ENCODE measurements around the gene EPN2. TPM values are rescaled to one million over a fixed set of nuclear protein-coding genes. Genes with fewer than 3 reads are reported as not detected.
A peak's percentile ranks its signal among the peaks of the same experiment; 100 is the strongest.

Gene EPN2
- total RNA-seq, 1 experiment from 2014 or later = 57.8 TPM

DNA sequence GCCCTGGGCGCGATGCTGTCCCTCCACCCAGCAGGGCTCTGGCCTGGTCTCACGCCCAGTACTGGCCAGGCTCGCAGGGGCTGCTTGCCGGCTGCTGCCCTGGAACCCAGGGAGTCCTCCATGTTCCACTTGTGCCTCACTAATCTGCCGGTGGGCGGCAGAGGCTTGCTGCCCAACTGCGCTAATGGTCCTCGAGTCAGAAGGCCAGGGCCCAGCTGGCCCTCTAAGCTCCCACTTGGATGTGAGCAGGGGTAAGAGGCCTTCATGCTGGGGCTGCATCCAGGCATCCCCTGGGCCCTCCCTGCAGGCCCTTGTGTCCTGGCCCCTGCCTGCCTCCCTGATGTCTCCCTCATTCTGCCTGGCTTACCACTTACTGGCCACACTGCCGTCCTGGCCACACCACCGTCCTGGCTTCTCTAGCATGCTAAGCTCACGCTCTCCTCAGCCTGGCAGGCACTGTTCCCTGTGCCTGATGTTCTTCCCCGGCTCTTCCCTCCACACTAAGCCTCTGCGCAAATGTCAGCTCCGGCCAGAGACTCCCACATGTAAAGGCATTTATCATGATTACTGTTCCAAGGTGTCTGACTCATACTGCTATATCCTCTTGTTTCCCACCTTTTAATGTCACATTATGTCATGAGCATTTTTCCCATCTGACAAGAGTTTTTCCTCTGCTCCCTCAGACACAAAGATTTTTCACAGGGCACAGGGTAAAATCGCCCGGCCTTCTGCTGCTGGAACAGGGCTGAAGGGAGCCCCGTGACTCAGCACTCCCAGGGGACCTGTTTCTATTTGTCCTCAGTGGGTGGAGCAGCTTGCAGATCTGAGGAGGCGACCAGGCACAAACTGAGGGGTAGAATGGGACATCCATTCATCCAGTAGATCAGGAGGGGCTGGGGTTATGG lies 109.4 kb downstream of the EPN2 start:
- Histone ChIP-seq H2AK5ac (ENCODE audit: insufficient read length, low read length) (no peak overlapping the region), H3K4ac (ENCODE audit: low read depth, low read length) (no peak overlapping the region), H2BK12ac (ENCODE audit: insufficient read length, low read depth, low read length) (no peak overlapping the region), H3K56ac (ENCODE audit: insufficient read length, low read depth, low read length) (no peak overlapping the region), H4K5ac (ENCODE audit: insufficient read length, low read depth, low read length) (no peak overlapping the region), H3K23me2 (ENCODE audit: insufficient read length, low read depth, low read length, poor library complexity, severe bottlenecking) (no peaks in the 10 kb centered on the region), H2BK5ac (ENCODE audit: insufficient read length, low read length) (no peak overlapping the region), H2AFZ (ENCODE audit: low read length) (no peak overlapping the region), H3K9ac (ENCODE audit: extremely low read depth, insufficient read length, low read length) (no peak overlapping the region), H2BK15ac (ENCODE audit: low read depth, low read length) (no peak overlapping the region), H3K27me3 (ENCODE audit: insufficient read depth, low read length) (no peaks in the 10 kb centered on the region), H3K14ac (ENCODE audit: insufficient read depth, low read length) (no peak overlapping the region), H3K23ac (ENCODE audit: insufficient read length, low read depth, low read length) (no peak overlapping the region), H3K9me3 (ENCODE audit: control insufficient read depth, low read depth, low read length) (no peaks in the 10 kb centered on the region), H3K79me1 (ENCODE audit: insufficient read depth, low read depth, low read length, poor library complexity, severe bottlenecking) (no peaks in the 10 kb centered on the region), H4K20me1 (ENCODE audit: control insufficient read depth, insufficient read depth, insufficient read length) (no peaks in the 10 kb centered on the region), H4K8ac (replicated peaks; ENCODE audit: insufficient read length, low read depth, low read length) (no peak overlapping the region), H3K18ac (ENCODE audit: insufficient read length, low read depth, low read length) (no peak overlapping the region), H3K4me2 (ENCODE audit: insufficient read depth, insufficient read length, low read length) (no peak overlapping the region), H4K91ac (ENCODE audit: insufficient read length, low read depth, low read length) (no peak overlapping the region), H2BK20ac (ENCODE audit: low read depth, low read length, poor library complexity, severe bottlenecking) (no peak overlapping the region), H2BK120ac (ENCODE audit: low read depth, low read length, poor library complexity, severe bottlenecking) (no peak overlapping the region), H3K79me2 (ENCODE audit: insufficient read depth, low read length) (no peaks in the 10 kb centered on the region), H3K4me1 (ENCODE audit: insufficient read depth, low read length) (no peaks in the 10 kb centered on the region), H3K27ac (ENCODE audit: insufficient read length, low read depth, low read length) (no peak overlapping the region), H3T11ph (ENCODE audit: low read length) (no peak overlapping the region)
- no peaks in the 10 kb centered on the region for H3K27me3 Mint-ChIP-seq (ENCODE audit: low read depth)
- DNase-seq = peak; percentile 30
- H3K27ac Mint-ChIP-seq = peak overlapping the region; percentile 2 to 58 (median 37); a peak in 4 of 7 replicates
- WGBS (ENCODE audit: extremely low coverage, insufficient read length, low lambda C conversion rate) = no CpG with 5 or more reads among the region's 19 CpGs
- no peak overlapping the region for H3K4me3 Mint-ChIP-seq
- peaks cover 6 to 26% (median 17%) of the 10 kb centered on the region in 3 experiments; a peak in 6 of 7 replicates for H3K36me3 Mint-ChIP-seq (ENCODE audit: insufficient read depth in 1 of 3, low read depth in 3 of 3)
- H3K9me3 Mint-ChIP-seq = no peaks in the 10 kb centered on the region
- TF ChIP-seq, protein P1, sequence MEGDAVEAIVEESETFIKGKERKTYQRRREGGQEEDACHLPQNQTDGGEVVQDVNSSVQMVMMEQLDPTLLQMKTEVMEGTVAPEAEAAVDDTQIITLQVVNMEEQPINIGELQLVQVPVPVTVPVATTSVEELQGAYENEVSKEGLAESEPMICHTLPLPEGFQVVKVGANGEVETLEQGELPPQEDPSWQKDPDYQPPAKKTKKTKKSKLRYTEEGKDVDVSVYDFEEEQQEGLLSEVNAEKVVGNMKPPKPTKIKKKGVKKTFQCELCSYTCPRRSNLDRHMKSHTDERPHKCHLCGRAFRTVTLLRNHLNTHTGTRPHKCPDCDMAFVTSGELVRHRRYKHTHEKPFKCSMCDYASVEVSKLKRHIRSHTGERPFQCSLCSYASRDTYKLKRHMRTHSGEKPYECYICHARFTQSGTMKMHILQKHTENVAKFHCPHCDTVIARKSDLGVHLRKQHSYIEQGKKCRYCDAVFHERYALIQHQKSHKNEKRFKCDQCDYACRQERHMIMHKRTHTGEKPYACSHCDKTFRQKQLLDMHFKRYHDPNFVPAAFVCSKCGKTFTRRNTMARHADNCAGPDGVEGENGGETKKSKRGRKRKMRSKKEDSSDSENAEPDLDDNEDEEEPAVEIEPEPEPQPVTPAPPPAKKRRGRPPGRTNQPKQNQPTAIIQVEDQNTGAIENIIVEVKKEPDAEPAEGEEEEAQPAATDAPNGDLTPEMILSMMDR (conservative IDR thresholded peaks at IDR 0.05) = no peak
- H3K4me1 Mint-ChIP-seq = peaks cover 7 to 12% of the 10 kb centered on the region in 2 experiments

Measured in H9 (cell line).